WTC11 (cell line): ENCODE results near the gene TBX5.

Experiments
- CBFB ChIP-seq: sonication (generic); formaldehyde crosslinking; IDR thresholded peaks from 2 replicates; pipeline ENCODE4 v1.8.1; 2022; ENCODE audit warnings: mild to moderate bottlenecking, low read depth, missing genetic modification reagents
- ESRRA ChIP-seq: sonication (generic); formaldehyde crosslinking; IDR thresholded peaks from 2 replicates; pipeline ENCODE4 v1.8.1; 2022; ENCODE audit warnings: mild to moderate bottlenecking, missing genetic modification reagents, borderline replicate concordance
- MAX ChIP-seq: sonication (generic); formaldehyde crosslinking; IDR thresholded peaks from 2 replicates; pipeline ENCODE4 v1.8.0; 2022; ENCODE audit warnings: mild to moderate bottlenecking, missing genetic modification reagents
- PREB ChIP-seq: sonication (generic); formaldehyde crosslinking; IDR thresholded peaks from 2 replicates; pipeline ENCODE4 v1.8.1; 2022; ENCODE audit warnings: mild to moderate bottlenecking, missing genetic modification reagents, moderate library complexity, borderline replicate concordance
- TCF7 ChIP-seq: sonication (generic); formaldehyde crosslinking; IDR thresholded peaks from 2 replicates; pipeline ENCODE4 v1.8.0; 2022; ENCODE audit warnings: mild to moderate bottlenecking, low read depth, missing genetic modification reagents, moderate library complexity
- TEAD4 ChIP-seq: sonication (generic); formaldehyde crosslinking; IDR thresholded peaks from 2 replicates; pipeline ENCODE4 v1.8.0; 2022; ENCODE audit warnings: mild to moderate bottlenecking, missing genetic modification reagents
- USF2 ChIP-seq: sonication (generic); formaldehyde crosslinking; IDR thresholded peaks from 2 replicates; pipeline ENCODE4 v1.8.1; 2023; ENCODE audit warnings: mild to moderate bottlenecking, missing genetic modification reagents, moderate library complexity
- ZNF138 ChIP-seq: sonication (generic); formaldehyde crosslinking; conservative IDR thresholded peaks from 2 replicates; pipeline ENCODE4 v1.8.1; 2022; ENCODE audit warnings: mild to moderate bottlenecking, moderate library complexity, missing genetic modification reagents
- ZNF423 ChIP-seq: fragments of 250-450 bp; sonication (Bioruptor Pico); IDR thresholded peaks from 2 replicates; pipeline ENCODE4 v2.1.2; 2022; ENCODE audit warnings: mild to moderate bottlenecking, moderate library complexity
- TF ChIP-seq, protein P1 (sequence below): sonication (generic); formaldehyde crosslinking; IDR thresholded peaks from 2 replicates; pipeline ENCODE4 v1.8.1; 2022; ENCODE audit warnings: mild to moderate bottlenecking, moderate library complexity, missing genetic modification reagents
- TF ChIP-seq, protein P2 (sequence below): fragments of 200-600 bp; IDR thresholded peaks from 2 replicates; pipeline ENCODE4 v1.8.0; 2022; ENCODE audit warnings: antibody characterized with exemption
- TF ChIP-seq, protein P3 (sequence below): sonication (generic); formaldehyde crosslinking; IDR thresholded peaks from 2 replicates; pipeline ENCODE4 v1.8.0; 2022; ENCODE audit warnings: mild to moderate bottlenecking, missing genetic modification reagents
- TF ChIP-seq, protein P4 (sequence below): sonication (generic); formaldehyde crosslinking; IDR thresholded peaks from 2 replicates; pipeline ENCODE4 v1.8.1; 2023; ENCODE audit warnings: mild to moderate bottlenecking, missing genetic modification reagents, borderline replicate concordance

- TF ChIP-seq, protein P1, sequence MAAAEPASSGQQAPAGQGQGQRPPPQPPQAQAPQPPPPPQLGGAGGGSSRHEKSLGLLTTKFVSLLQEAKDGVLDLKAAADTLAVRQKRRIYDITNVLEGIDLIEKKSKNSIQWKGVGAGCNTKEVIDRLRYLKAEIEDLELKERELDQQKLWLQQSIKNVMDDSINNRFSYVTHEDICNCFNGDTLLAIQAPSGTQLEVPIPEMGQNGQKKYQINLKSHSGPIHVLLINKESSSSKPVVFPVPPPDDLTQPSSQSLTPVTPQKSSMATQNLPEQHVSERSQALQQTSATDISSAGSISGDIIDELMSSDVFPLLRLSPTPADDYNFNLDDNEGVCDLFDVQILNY (CRISPR knock-in tag): no peak
- TF ChIP-seq ZNF138 (CRISPR knock-in tag): no peak
- TF ChIP-seq, protein P2, sequence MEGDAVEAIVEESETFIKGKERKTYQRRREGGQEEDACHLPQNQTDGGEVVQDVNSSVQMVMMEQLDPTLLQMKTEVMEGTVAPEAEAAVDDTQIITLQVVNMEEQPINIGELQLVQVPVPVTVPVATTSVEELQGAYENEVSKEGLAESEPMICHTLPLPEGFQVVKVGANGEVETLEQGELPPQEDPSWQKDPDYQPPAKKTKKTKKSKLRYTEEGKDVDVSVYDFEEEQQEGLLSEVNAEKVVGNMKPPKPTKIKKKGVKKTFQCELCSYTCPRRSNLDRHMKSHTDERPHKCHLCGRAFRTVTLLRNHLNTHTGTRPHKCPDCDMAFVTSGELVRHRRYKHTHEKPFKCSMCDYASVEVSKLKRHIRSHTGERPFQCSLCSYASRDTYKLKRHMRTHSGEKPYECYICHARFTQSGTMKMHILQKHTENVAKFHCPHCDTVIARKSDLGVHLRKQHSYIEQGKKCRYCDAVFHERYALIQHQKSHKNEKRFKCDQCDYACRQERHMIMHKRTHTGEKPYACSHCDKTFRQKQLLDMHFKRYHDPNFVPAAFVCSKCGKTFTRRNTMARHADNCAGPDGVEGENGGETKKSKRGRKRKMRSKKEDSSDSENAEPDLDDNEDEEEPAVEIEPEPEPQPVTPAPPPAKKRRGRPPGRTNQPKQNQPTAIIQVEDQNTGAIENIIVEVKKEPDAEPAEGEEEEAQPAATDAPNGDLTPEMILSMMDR: no peak
- TF ChIP-seq, protein P3, sequence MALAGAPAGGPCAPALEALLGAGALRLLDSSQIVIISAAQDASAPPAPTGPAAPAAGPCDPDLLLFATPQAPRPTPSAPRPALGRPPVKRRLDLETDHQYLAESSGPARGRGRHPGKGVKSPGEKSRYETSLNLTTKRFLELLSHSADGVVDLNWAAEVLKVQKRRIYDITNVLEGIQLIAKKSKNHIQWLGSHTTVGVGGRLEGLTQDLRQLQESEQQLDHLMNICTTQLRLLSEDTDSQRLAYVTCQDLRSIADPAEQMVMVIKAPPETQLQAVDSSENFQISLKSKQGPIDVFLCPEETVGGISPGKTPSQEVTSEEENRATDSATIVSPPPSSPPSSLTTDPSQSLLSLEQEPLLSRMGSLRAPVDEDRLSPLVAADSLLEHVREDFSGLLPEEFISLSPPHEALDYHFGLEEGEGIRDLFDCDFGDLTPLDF: no peak
- TF ChIP-seq TCF7 (CRISPR knock-in tag): no peak
- TF ChIP-seq MAX: no peak
- TF ChIP-seq, protein P4, sequence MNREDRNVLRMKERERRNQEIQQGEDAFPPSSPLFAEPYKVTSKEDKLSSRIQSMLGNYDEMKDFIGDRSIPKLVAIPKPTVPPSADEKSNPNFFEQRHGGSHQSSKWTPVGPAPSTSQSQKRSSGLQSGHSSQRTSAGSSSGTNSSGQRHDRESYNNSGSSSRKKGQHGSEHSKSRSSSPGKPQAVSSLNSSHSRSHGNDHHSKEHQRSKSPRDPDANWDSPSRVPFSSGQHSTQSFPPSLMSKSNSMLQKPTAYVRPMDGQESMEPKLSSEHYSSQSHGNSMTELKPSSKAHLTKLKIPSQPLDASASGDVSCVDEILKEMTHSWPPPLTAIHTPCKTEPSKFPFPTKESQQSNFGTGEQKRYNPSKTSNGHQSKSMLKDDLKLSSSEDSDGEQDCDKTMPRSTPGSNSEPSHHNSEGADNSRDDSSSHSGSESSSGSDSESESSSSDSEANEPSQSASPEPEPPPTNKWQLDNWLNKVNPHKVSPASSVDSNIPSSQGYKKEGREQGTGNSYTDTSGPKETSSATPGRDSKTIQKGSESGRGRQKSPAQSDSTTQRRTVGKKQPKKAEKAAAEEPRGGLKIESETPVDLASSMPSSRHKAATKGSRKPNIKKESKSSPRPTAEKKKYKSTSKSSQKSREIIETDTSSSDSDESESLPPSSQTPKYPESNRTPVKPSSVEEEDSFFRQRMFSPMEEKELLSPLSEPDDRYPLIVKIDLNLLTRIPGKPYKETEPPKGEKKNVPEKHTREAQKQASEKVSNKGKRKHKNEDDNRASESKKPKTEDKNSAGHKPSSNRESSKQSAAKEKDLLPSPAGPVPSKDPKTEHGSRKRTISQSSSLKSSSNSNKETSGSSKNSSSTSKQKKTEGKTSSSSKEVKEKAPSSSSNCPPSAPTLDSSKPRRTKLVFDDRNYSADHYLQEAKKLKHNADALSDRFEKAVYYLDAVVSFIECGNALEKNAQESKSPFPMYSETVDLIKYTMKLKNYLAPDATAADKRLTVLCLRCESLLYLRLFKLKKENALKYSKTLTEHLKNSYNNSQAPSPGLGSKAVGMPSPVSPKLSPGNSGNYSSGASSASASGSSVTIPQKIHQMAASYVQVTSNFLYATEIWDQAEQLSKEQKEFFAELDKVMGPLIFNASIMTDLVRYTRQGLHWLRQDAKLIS (CRISPR knock-in tag): no peak
- TF ChIP-seq ESRRA: no peak
- no peak for TF ChIP-seq ZNF423 (CRISPR knock-in tag)
- TF ChIP-seq USF2 (CRISPR knock-in tag): no peak
- TF ChIP-seq CBFB (CRISPR knock-in tag): no peak
- no peak for TF ChIP-seq PREB (CRISPR knock-in tag)
- no peak for TF ChIP-seq TEAD4 (CRISPR knock-in tag)
Measured at GRCh38 chr12:114408886-114409851, 3.2 kb upstream of the TBX5 start.
